IMR-90 (cell line): Measurements from ENCODE around the gene NPPB.

Experiments
- BHLHE40 ChIP-seq: fragments of 150-350 bp; IDR thresholded peaks from 2 replicates; pipeline ENCODE4 v1.6.1; 2016; ENCODE audit warnings: mild to moderate bottlenecking, low read depth, low read length
- NFE2L2 ChIP-seq: fragments of 150-350 bp; IDR thresholded peaks from 2 replicates; pipeline ENCODE4 v1.6.1; 2016; ENCODE audit warnings: low read depth, mild to moderate bottlenecking, low read length
- POLR2A ChIP-seq: IDR thresholded peaks from 2 replicates; pipeline ENCODE4 v1.6.1; 2012; ENCODE audit warnings: mild to moderate bottlenecking, low read depth, low read length
- RAD21 ChIP-seq: IDR thresholded peaks from 2 replicates; pipeline ENCODE4 v1.6.1; 2012; ENCODE audit warnings: low read length, improper control_type of control experiment
- USF2 ChIP-seq: fragments of 150-350 bp; IDR thresholded peaks from 2 replicates; pipeline ENCODE4 v1.6.1; 2017; ENCODE audit warnings: mild to moderate bottlenecking, antibody characterized with exemption, low read length, low read depth
- TF ChIP-seq, protein P1 (sequence below): conservative IDR thresholded peaks from 2 replicates; pipeline ENCODE4 v1.5.1; 2012; ENCODE audit warnings: mild to moderate bottlenecking, low read depth, low read length, improper control_type of control experiment

DNA sequence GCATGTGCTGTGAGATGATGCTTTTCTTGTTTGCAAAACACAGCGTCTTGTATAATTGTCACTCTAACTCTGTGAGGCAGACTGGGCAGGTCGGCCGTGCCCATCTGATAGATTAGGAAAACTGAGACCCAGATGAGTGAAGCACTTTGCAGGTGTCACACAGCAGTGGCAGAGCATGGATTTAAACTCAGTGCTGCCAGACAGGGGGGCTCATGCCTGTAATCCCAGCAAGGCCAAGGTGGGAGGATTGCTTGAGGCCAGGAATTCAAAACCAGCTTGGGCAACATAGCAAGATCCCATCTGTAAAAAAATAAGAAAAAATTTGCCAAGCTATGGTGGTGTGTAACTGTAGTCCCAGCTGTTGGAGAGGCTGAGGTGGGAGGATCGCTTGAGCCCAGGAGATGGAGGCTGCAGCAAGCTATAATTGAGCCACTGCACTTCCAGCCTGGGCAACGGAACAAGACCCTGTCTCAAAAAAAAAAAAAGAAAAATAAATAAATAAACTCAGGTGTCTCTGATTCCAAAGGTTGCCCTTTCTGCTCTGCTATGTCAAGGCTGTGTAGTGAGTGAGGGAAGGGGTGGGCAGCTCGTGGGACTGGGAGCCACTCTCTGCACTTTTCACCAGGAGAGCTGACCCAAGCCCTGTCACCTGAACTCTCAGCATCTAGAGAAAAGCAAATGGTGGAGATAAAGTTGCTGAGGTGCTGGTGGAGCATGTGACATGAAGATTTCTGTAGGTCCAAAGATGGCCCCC, 32.9 kb upstream of the NPPB start:
- no peak for TF ChIP-seq NFE2L2
- TF ChIP-seq, protein P1, sequence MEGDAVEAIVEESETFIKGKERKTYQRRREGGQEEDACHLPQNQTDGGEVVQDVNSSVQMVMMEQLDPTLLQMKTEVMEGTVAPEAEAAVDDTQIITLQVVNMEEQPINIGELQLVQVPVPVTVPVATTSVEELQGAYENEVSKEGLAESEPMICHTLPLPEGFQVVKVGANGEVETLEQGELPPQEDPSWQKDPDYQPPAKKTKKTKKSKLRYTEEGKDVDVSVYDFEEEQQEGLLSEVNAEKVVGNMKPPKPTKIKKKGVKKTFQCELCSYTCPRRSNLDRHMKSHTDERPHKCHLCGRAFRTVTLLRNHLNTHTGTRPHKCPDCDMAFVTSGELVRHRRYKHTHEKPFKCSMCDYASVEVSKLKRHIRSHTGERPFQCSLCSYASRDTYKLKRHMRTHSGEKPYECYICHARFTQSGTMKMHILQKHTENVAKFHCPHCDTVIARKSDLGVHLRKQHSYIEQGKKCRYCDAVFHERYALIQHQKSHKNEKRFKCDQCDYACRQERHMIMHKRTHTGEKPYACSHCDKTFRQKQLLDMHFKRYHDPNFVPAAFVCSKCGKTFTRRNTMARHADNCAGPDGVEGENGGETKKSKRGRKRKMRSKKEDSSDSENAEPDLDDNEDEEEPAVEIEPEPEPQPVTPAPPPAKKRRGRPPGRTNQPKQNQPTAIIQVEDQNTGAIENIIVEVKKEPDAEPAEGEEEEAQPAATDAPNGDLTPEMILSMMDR = no peak
- no peak for TF ChIP-seq POLR2A
- TF ChIP-seq BHLHE40 = no peak
- no peak for TF ChIP-seq RAD21
- no peak for TF ChIP-seq USF2
